ENCODE measurements around the gene SERINC5.

DNA sequence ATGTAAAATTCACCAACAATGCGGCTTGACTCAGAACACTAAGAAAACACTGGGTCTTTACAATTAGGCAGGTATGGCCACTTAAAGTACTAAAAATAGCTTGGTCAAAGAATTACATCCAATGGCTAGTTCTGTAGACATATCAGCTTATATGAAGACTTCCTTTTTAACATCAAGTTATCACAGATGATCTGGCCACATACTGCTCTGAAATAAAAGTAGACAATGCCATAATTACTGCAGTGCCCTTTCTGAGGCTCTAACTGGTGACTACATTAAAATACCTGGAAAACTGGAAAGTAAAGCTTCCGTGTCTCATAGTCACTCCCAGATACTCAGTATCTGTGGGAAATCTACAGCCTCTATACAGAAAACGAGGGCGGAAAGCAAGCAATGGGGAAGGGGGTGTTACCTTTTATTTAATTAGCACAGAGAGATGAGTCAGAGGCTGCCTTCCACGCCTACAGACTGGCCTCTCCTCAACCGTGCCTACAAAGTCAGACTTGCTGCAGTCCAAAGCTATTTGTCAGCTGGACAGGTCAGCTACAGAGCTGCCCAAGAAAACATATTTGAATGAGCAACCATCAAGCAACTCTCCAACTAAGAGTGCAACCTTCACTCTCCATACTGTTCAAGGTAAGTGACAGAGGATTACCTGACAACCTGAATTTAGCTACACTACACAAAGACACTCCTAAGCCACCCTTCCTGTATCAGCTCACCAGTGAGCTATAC is 8.7 kb downstream of the SERINC5 start:
- TF ChIP-seq, protein P1, sequence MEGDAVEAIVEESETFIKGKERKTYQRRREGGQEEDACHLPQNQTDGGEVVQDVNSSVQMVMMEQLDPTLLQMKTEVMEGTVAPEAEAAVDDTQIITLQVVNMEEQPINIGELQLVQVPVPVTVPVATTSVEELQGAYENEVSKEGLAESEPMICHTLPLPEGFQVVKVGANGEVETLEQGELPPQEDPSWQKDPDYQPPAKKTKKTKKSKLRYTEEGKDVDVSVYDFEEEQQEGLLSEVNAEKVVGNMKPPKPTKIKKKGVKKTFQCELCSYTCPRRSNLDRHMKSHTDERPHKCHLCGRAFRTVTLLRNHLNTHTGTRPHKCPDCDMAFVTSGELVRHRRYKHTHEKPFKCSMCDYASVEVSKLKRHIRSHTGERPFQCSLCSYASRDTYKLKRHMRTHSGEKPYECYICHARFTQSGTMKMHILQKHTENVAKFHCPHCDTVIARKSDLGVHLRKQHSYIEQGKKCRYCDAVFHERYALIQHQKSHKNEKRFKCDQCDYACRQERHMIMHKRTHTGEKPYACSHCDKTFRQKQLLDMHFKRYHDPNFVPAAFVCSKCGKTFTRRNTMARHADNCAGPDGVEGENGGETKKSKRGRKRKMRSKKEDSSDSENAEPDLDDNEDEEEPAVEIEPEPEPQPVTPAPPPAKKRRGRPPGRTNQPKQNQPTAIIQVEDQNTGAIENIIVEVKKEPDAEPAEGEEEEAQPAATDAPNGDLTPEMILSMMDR (IDR thresholded peaks at IDR 0.05; ENCODE audit: insufficient read depth, low read depth, low read length): no peak
- TF ChIP-seq EZH2 (IDR thresholded peaks at IDR 0.05; ENCODE audit: insufficient read depth, low read length): no peak

Measured in astrocyte (in vitro differentiated cells and primary cell).